ENCODE data around the gene FABP1.

Gene FABP1

DNA sequence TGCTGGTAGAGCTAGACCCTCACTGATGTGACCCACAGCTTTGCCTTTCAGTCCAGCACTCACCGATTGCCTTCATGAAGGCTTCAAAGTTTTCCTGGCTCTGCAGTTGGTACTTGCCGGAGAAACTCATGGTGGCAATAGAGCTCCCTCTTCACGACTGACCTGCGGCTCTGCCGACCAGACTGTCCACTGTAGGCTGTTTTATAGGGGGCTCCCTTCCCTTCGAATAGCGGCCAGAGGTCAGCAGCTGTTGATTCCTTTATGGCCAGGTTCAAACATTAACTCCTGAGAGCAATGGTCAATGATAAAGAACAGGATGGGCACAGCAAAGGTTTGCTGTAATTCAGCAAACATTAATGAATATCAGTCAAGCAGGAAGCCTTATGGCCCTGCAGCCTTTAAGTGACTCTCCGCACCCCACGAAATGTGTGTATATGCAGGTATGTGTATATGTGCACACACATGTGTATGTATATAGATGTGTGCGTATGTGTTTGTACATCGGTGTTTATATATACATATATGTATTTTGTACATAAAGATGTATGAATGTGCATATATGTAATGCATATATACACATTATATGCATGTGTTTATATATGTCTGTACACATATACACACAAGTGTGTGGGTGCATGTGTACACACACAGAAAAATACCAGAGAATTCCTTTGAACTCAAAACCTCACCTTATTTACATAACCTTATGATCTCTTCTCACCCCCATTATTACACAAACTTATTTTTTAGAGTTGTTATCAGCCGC is at the start of gene FABP1:
FABP1 (minus strand) TSS at position 175 of the 766 bp plus-strand sequence; CDS start at position 130, 45 bp downstream.
- no peaks in the 10 kb centered on the region for H3K4me1 ChIP-seq (ENCODE audit: control insufficient read depth, insufficient read depth, low read length, unreplicated experiment)
- H3K27me3 ChIP-seq (ENCODE audit: insufficient read depth, low read length) = peaks cover 71% of the 10 kb centered on the region
- no peaks in the 10 kb centered on the region for H3K79me2 ChIP-seq (ENCODE audit: control insufficient read depth, insufficient read depth, low read length, unreplicated experiment)
- no peak within 1 kb of the TSS for H2AFZ ChIP-seq (ENCODE audit: low read length, unreplicated experiment)
- H3K27ac ChIP-seq (ENCODE audit: low read depth, low read length) = no peak within 1 kb of the TSS
- no peaks in the 10 kb centered on the region for H3K36me3 ChIP-seq (ENCODE audit: insufficient read depth, low read length)
- no peak within 1 kb of the TSS for H3K4me3 ChIP-seq (ENCODE audit: low read depth, low read length)

DNA sequence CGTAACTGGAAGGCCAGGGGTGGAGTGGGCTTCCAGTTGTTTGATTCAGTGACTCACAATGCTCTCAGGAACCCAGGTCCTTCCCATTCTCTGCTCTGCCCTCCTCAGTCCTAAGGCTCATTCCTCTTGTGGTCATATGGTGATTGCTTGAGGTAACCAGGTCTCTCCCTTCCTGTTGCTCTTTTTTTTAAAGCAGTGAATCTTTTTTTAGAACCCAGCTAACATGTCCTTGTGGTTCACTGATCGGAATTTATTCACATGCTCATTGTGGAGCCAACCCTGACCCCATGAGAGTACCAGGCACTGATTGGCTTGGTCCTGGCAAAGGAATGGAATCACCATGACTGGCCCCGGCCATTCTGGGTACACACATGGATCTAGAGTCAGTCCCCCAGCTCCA is 49.7 kb upstream of the FABP1 start:
- H2AFZ ChIP-seq (ENCODE audit: low read length, unreplicated experiment) = no peak overlapping the region
- peaks cover 4% of the 10 kb centered on the region for H3K36me3 ChIP-seq (ENCODE audit: insufficient read depth, low read length)
- H3K4me3 ChIP-seq (ENCODE audit: low read depth, low read length) = no peak overlapping the region
- no peak overlapping the region for H3K27ac ChIP-seq (ENCODE audit: low read depth, low read length)
- H3K27me3 ChIP-seq (ENCODE audit: insufficient read depth, low read length) = no peaks in the 10 kb centered on the region
- no peaks in the 10 kb centered on the region for H3K4me1 ChIP-seq (ENCODE audit: control insufficient read depth, insufficient read depth, low read length, unreplicated experiment)
- H3K79me2 ChIP-seq (ENCODE audit: control insufficient read depth, insufficient read depth, low read length, unreplicated experiment) = no peaks in the 10 kb centered on the region

DNA sequence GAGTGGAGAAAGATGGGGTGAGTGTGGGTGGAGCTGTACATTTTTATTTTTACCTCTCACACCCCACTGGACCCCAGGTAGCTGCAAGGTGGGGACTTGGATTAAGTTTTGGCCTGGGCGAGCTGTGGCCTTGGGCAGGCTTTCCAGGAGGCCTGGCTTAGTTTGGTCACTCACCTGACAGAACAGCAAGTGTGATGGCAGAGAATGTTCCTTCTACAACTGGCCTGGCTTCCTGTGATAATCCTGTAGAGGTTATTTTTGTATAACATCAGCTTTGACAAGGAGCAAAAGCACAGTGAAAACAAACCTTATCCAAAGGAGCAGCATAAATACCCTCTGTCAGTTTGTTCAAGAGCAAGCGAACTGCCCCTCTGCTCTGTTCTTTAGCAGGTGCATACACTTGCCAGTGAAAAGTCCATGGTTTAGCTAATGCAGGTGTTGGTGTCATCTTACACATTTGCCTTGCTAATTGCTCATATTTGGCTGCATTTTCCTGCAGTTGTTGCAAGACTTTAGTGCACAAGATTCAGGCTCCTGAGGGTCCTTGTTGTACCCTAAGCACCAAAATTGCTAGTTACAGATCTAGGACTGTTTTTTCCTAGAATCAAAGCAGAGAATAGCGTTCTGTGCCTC is 48.6 kb upstream of the FABP1 start:
- Histone ChIP-seq H3K4me1 (ENCODE audit: control insufficient read depth, insufficient read depth, low read length, unreplicated experiment) (no peaks in the 10 kb centered on the region), H3K27ac (ENCODE audit: low read depth, low read length) (no peak overlapping the region), H3K27me3 (ENCODE audit: insufficient read depth, low read length) (no peaks in the 10 kb centered on the region), H3K36me3 (ENCODE audit: insufficient read depth, low read length) (peaks cover 4% of the 10 kb centered on the region), H3K79me2 (ENCODE audit: control insufficient read depth, insufficient read depth, low read length, unreplicated experiment) (no peaks in the 10 kb centered on the region), H3K4me3 (ENCODE audit: low read depth, low read length) (no peak overlapping the region), H2AFZ (ENCODE audit: low read length, unreplicated experiment) (no peak overlapping the region)

DNA sequence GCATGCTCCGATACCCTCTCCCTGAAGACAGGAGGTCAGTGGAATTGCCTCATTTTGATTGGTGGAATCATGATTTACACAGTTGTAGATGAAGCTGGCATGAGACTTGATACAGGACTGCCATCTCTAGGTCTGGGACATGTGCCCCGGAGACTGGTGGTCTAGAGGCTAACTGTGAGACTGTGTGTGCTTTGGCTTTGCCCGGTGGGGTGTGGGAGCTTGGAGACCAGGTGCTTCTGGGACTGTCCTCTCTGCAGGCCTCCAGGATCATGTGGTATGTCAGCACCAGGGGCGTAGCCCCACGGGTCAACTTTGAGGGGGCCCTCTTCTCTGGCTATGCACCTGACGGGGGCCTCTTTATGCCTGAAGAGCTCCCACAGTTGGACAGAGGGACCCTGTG is 45.0 kb upstream of the FABP1 start:
- no peak overlapping the region for H3K27ac ChIP-seq (ENCODE audit: low read depth, low read length)
- H3K4me3 ChIP-seq (ENCODE audit: low read depth, low read length) = no peak overlapping the region
- no peaks in the 10 kb centered on the region for H3K79me2 ChIP-seq (ENCODE audit: control insufficient read depth, insufficient read depth, low read length, unreplicated experiment)
- H3K27me3 ChIP-seq (ENCODE audit: insufficient read depth, low read length) = no peaks in the 10 kb centered on the region
- H3K4me1 ChIP-seq (ENCODE audit: control insufficient read depth, insufficient read depth, low read length, unreplicated experiment) = peaks cover 5% of the 10 kb centered on the region
- peaks cover 4% of the 10 kb centered on the region for H3K36me3 ChIP-seq (ENCODE audit: insufficient read depth, low read length)
- no peak overlapping the region for H2AFZ ChIP-seq (ENCODE audit: low read length, unreplicated experiment)

DNA sequence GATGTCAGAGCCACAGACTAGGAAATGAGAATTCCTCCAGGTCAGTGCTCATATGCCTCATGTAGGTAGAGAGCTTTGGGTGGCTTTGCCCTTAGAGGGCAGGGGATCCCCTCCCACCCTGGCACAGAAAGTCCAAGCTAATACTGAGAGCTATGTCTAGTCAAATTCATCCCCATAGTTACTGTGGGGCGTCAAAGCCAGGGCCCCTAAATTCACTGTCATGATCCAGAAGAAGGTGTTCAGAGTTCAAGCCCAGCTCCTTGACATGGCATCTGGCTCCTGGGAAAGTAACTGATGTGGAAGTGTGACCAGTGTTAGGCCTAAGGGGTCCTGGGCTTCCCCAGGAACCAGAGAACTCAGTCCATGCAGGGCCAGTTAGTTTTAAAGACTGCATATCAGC is 44.1 kb upstream of the FABP1 start:
- Histone ChIP-seq H2AFZ (ENCODE audit: low read length, unreplicated experiment) (no peak overlapping the region), H3K4me3 (ENCODE audit: low read depth, low read length) (no peak overlapping the region), H3K27ac (ENCODE audit: low read depth, low read length) (no peak overlapping the region), H3K4me1 (ENCODE audit: control insufficient read depth, insufficient read depth, low read length, unreplicated experiment) (peaks cover 5% of the 10 kb centered on the region), H3K27me3 (ENCODE audit: insufficient read depth, low read length) (no peaks in the 10 kb centered on the region), H3K79me2 (ENCODE audit: control insufficient read depth, insufficient read depth, low read length, unreplicated experiment) (no peaks in the 10 kb centered on the region), H3K36me3 (ENCODE audit: insufficient read depth, low read length) (peaks cover 4% of the 10 kb centered on the region)

- H2AFZ ChIP-seq (ENCODE audit: low read length, unreplicated experiment) = peak overlapping the region; percentile 96
- H3K79me2 ChIP-seq (ENCODE audit: control insufficient read depth, insufficient read depth, low read length, unreplicated experiment) = no peaks in the 10 kb centered on the region
- no peaks in the 10 kb centered on the region for H3K27me3 ChIP-seq (ENCODE audit: insufficient read depth, low read length)
- peaks cover 4% of the 10 kb centered on the region for H3K36me3 ChIP-seq (ENCODE audit: insufficient read depth, low read length)
- H3K4me1 ChIP-seq (ENCODE audit: control insufficient read depth, insufficient read depth, low read length, unreplicated experiment) = peaks cover 5% of the 10 kb centered on the region
- peak overlapping the region; percentile 98 for H3K4me3 ChIP-seq (ENCODE audit: low read depth, low read length)
- peak overlapping the region; percentile 30; the same call in 1 of the 2 replicates for H3K27ac ChIP-seq (ENCODE audit: low read depth, low read length)
Observed at GRCh38 chr2:88170472-88170892, 42.6 kb upstream of the FABP1 start.

DNA sequence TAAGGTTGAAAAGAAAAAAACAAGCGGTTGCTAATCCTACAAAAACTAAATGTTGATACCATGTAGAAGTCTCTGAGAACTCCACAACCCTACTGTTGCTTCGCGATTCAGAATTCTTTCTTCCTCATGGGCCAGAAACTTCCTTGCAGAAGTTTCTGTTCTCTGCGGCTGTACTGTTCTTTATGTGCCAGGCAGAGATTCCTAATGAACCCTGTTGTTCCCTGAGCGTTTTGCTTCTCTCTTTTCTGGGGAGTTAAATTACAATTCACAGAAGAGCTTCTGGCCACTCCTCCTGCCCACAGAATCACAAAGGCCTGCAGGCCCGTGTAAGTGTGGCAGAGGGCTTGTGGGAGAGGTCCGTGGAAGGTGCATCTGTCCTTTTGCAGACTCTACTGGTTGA is 40.5 kb upstream of the FABP1 start:
- Histone ChIP-seq H2AFZ (ENCODE audit: low read length, unreplicated experiment) (no peak overlapping the region), H3K27ac (ENCODE audit: low read depth, low read length) (no peak overlapping the region), H3K79me2 (ENCODE audit: control insufficient read depth, insufficient read depth, low read length, unreplicated experiment) (no peaks in the 10 kb centered on the region), H3K4me3 (ENCODE audit: low read depth, low read length) (no peak overlapping the region), H3K4me1 (ENCODE audit: control insufficient read depth, insufficient read depth, low read length, unreplicated experiment) (peaks cover 5% of the 10 kb centered on the region), H3K36me3 (ENCODE audit: insufficient read depth, low read length) (no peaks in the 10 kb centered on the region), H3K27me3 (ENCODE audit: insufficient read depth, low read length) (no peaks in the 10 kb centered on the region)

GRCh38 chr2:88167740-88168139 is 39.9 kb upstream of the FABP1 start:
- Histone ChIP-seq H2AFZ (ENCODE audit: low read length, unreplicated experiment) (no peak overlapping the region), H3K79me2 (ENCODE audit: control insufficient read depth, insufficient read depth, low read length, unreplicated experiment) (no peaks in the 10 kb centered on the region), H3K27ac (ENCODE audit: low read depth, low read length) (no peak overlapping the region), H3K4me1 (ENCODE audit: control insufficient read depth, insufficient read depth, low read length, unreplicated experiment) (peaks cover 5% of the 10 kb centered on the region), H3K4me3 (ENCODE audit: low read depth, low read length) (no peak overlapping the region), H3K36me3 (ENCODE audit: insufficient read depth, low read length) (no peaks in the 10 kb centered on the region), H3K27me3 (ENCODE audit: insufficient read depth, low read length) (no peaks in the 10 kb centered on the region; the same call in 1 of the 2 replicates)

DNA sequence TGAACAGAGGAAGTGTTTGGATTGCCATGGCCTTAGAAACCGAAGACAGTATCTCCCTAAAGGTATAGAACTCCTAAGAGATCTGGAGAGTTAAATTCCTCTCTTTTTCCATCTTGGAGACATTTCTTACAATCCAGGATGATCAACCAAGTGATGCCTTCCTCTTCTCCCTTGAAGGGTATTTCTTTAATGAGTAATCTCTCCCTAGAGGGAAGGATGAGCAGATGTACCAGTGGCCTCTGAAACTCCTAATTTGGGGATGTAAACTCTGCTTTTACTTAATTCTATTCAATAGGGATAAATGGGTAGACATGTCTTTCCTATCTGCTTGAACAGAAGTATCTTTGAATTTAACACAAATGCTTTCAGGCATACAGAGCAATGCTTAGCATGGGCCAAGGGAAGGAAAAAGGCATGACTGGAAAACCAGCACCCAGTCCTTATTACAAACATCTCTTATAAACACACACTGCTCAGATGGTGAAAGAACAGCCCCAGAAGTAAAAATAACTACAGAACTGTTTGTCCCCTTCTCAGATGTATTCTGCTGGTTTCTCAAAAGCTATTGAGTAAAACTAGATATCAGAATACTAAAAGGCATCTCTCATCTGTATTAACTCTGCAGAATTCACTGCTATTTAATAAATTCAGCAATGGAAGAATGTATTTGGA is 37.6 kb upstream of the FABP1 start:
- H3K36me3 ChIP-seq (ENCODE audit: insufficient read depth, low read length) = no peaks in the 10 kb centered on the region
- H3K4me1 ChIP-seq (ENCODE audit: control insufficient read depth, insufficient read depth, low read length, unreplicated experiment) = no peaks in the 10 kb centered on the region
- H3K4me3 ChIP-seq (ENCODE audit: low read depth, low read length) = no peak overlapping the region
- H3K27ac ChIP-seq (ENCODE audit: low read depth, low read length) = no peak overlapping the region
- no peaks in the 10 kb centered on the region for H3K79me2 ChIP-seq (ENCODE audit: control insufficient read depth, insufficient read depth, low read length, unreplicated experiment)
- H3K27me3 ChIP-seq (ENCODE audit: insufficient read depth, low read length) = no peaks in the 10 kb centered on the region; the same call in 1 of the 2 replicates
- H2AFZ ChIP-seq (ENCODE audit: low read length, unreplicated experiment) = no peak overlapping the region

GRCh38 chr2:88161446-88162244 is 33.8 kb upstream of the FABP1 start:
- H3K4me3 ChIP-seq (ENCODE audit: low read depth, low read length) = no peak overlapping the region
- no peaks in the 10 kb centered on the region for H3K36me3 ChIP-seq (ENCODE audit: insufficient read depth, low read length)
- no peak overlapping the region for H2AFZ ChIP-seq (ENCODE audit: low read length, unreplicated experiment)
- no peak overlapping the region for H3K27ac ChIP-seq (ENCODE audit: low read depth, low read length)
- H3K27me3 ChIP-seq (ENCODE audit: insufficient read depth, low read length) = no peaks in the 10 kb centered on the region; the same call in 1 of the 2 replicates
- no peaks in the 10 kb centered on the region for H3K79me2 ChIP-seq (ENCODE audit: control insufficient read depth, insufficient read depth, low read length, unreplicated experiment)
- no peaks in the 10 kb centered on the region for H3K4me1 ChIP-seq (ENCODE audit: control insufficient read depth, insufficient read depth, low read length, unreplicated experiment)
